ENCODE measurements around the gene LEF1. TPM values are rescaled to one million over a fixed set of nuclear protein-coding genes. Genes with fewer than 3 reads are reported as not detected.
A peak's percentile ranks its signal among the peaks of the same experiment; 100 is the strongest.

LEF1 gene
- total RNA-seq, 1 experiment from 2014 or later, result 22.3 TPM

GRCh38 chr4:108172753-108173598 is 4.2 kb upstream of the LEF1 start:
- H3K36me3 Mint-ChIP-seq (ENCODE audit: insufficient read depth, unreplicated experiment), result peaks cover 5% of the 10 kb centered on the region
- CTCF ChIA-PET, result interaction anchor here (0.9 kb wide), 1 partner anchor 143 kb away, joined by 4 read pairs; no protein-coding TSS in a partner anchor
- BruUV-seq (replicated peaks), result TSS peak; percentile 61
- peak overlapping the region; percentile 70 for H3K4me3 Mint-ChIP-seq (ENCODE audit: unreplicated experiment)
- no peaks in the 10 kb centered on the region for H3K9me3 ChIP-seq
- H3K4me1 Mint-ChIP-seq (ENCODE audit: low read depth, unreplicated experiment), result peaks cover 10% of the 10 kb centered on the region
- peak overlapping the region; percentile 69 for H3K27ac Mint-ChIP-seq (ENCODE audit: unreplicated experiment)
- no peaks in the 10 kb centered on the region for H3K9me3 Mint-ChIP-seq (ENCODE audit: unreplicated experiment)
- peaks cover 10% of the 10 kb centered on the region for H3K4me1 ChIP-seq
- no peaks in the 10 kb centered on the region for H3K36me3 ChIP-seq (ENCODE audit: control insufficient read depth, insufficient read depth, low read length)
- peak; percentile 72 to 81 for DNase-seq
- intact Hi-C loops (cut with micrococcal nuclease; ENCODE audit: unreplicated experiment), result loop anchor here (5.0 kb wide), 1 partner anchor 274 kb away; no protein-coding TSS in a partner anchor
- peaks cover 16% of the 10 kb centered on the region for H3K27me3 Mint-ChIP-seq (ENCODE audit: insufficient read depth, unreplicated experiment)
- peak overlapping the region; percentile 52 for H3K4me3 ChIP-seq (ENCODE audit: low read depth, low read length)
- POLR2A ChIA-PET, result no interaction called here
- H3K27me3 ChIP-seq (replicated peaks; ENCODE audit: control insufficient read depth, insufficient read depth, low read length), result no peaks in the 10 kb centered on the region; the same call in 1 of the 2 replicates
- no peak for TF ChIP-seq CTCF (IDR thresholded peaks at IDR 0.05; ENCODE audit: insufficient read depth in 1 of 2, low read depth in 1 of 2, low read length in 1 of 2, severe bottlenecking in 1 of 2, unreplicated experiment in 1 of 2)

GRCh38 chr4:108172231-108172752 is 3.6 kb upstream of the LEF1 start:
- no peak overlapping the region for H3K27ac Mint-ChIP-seq (ENCODE audit: unreplicated experiment)
- Histone ChIP-seq H3K4me3 (ENCODE audit: low read depth, low read length) (peak overlapping the region; percentile 52), H3K27me3 (replicated peaks; ENCODE audit: control insufficient read depth, insufficient read depth, low read length) (no peaks in the 10 kb centered on the region; the same call in 1 of the 2 replicates), H3K4me1 (peaks cover 10% of the 10 kb centered on the region), H3K9me3 (no peaks in the 10 kb centered on the region), H3K36me3 (ENCODE audit: control insufficient read depth, insufficient read depth, low read length) (no peaks in the 10 kb centered on the region)
- peak in 1 of 2 experiments; percentile 47 for DNase-seq
- CTCF ChIA-PET, result no interaction called here
- peak overlapping the region; percentile 70 for H3K4me3 Mint-ChIP-seq (ENCODE audit: unreplicated experiment)
- peaks cover 10% of the 10 kb centered on the region for H3K4me1 Mint-ChIP-seq (ENCODE audit: low read depth, unreplicated experiment)
- POLR2A ChIA-PET, result no interaction called here
- no peaks in the 10 kb centered on the region for H3K9me3 Mint-ChIP-seq (ENCODE audit: unreplicated experiment)
- no peak for TF ChIP-seq CTCF (IDR thresholded peaks at IDR 0.05; ENCODE audit: insufficient read depth in 1 of 2, low read depth in 1 of 2, low read length in 1 of 2, severe bottlenecking in 1 of 2, unreplicated experiment in 1 of 2)
- BruUV-seq (replicated peaks), result no TSS peak
- intact Hi-C loops (cut with micrococcal nuclease; ENCODE audit: unreplicated experiment), result loop anchor here (5.0 kb wide), 1 partner anchor 275 kb away; no protein-coding TSS in a partner anchor
- peaks cover 16% of the 10 kb centered on the region for H3K27me3 Mint-ChIP-seq (ENCODE audit: insufficient read depth, unreplicated experiment)
- H3K36me3 Mint-ChIP-seq (ENCODE audit: insufficient read depth, unreplicated experiment), result peaks cover 6% of the 10 kb centered on the region

GRCh38 chr4:108171339-108172230 is 2.9 kb upstream of the LEF1 start:
- peaks cover 10% of the 10 kb centered on the region for H3K4me1 Mint-ChIP-seq (ENCODE audit: low read depth, unreplicated experiment)
- H3K4me3 Mint-ChIP-seq (ENCODE audit: unreplicated experiment), result peak overlapping the region; percentile 29
- Histone ChIP-seq H3K27me3 (replicated peaks; ENCODE audit: control insufficient read depth, insufficient read depth, low read length) (no peaks in the 10 kb centered on the region; the same call in 1 of the 2 replicates), H3K9me3 (no peaks in the 10 kb centered on the region), H3K36me3 (ENCODE audit: control insufficient read depth, insufficient read depth, low read length) (no peaks in the 10 kb centered on the region), H3K4me1 (peaks cover 10% of the 10 kb centered on the region), H3K4me3 (ENCODE audit: low read depth, low read length) (no peak overlapping the region)
- ChIA-PET CTCF (no interaction called here), POLR2A (no interaction called here)
- BruUV-seq (replicated peaks), result no TSS peak
- no peak for DNase-seq
- peaks cover 7% of the 10 kb centered on the region for H3K36me3 Mint-ChIP-seq (ENCODE audit: insufficient read depth, unreplicated experiment)
- H3K27ac Mint-ChIP-seq (ENCODE audit: unreplicated experiment), result no peak overlapping the region
- intact Hi-C loops (cut with micrococcal nuclease; ENCODE audit: unreplicated experiment), result loop anchor here (5.0 kb wide), 1 partner anchor 276 kb away; no protein-coding TSS in a partner anchor
- H3K9me3 Mint-ChIP-seq (ENCODE audit: unreplicated experiment), result no peaks in the 10 kb centered on the region
- H3K27me3 Mint-ChIP-seq (ENCODE audit: insufficient read depth, unreplicated experiment), result peaks cover 16% of the 10 kb centered on the region
- TF ChIP-seq CTCF (IDR thresholded peaks at IDR 0.05; ENCODE audit: insufficient read depth in 1 of 2, low read depth in 1 of 2, low read length in 1 of 2, severe bottlenecking in 1 of 2, unreplicated experiment in 1 of 2), result no peak
